GM10847 (cell line): ENCODE results near the gene RBM4B.

ENCODE experiments used
- POLR2A ChIP-seq: IDR thresholded peaks from 2 replicates; pipeline ENCODE4 v1.6.1; 2011; ENCODE audit not compliant: insufficient read length; ENCODE audit errors: extremely low read depth

Gene RBM4B

DNA sequence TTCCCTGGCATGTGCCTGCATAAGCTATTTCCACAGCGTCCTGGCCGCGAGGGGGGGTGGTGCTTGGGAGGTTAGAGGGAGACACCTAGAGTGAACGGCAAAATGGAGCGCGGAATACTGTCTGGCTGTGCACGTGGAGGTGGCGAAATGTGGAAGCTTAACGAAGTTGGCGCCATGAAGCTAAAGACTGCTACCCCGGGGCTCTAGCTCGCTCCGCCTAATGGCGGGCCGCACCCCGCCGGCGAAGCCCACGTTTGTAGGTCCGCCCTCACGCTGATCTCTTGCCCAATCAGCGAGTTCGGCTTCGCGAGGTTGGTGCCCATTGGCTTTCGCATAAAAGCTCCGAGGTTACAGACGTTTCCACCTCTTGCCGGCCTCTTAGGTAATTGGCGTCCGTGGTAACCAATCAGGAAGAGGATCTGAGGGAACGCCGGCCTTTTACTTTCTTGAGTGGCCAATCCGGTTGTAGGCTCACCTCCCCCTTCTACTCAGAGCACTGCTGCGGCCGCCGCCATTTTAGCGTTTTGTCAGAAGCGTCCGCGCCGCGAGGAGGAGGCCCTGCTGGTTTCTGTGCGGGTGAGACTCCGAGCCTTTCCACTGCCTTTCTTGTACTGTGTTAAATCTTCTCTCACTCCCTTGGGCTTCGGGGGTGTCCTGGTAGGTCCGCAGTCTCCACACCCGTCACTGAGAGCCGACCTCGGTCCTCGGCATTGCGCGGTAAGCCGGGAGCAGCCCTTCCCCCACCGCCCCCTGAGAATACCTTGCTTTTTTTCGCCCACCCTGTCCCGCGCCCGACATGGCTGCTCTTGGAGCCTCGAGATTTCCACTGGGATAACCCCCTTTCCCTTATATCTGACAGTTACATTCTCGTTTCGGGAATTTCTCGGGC is 39.3 kb downstream of the RBM4B start, which contains the start of gene RBM4:
Gene RBM4 (plus strand): TSS at position 527 of the 889 bp plus-strand sequence. CDS start 1,009 bp downstream, outside the sequence.
- peak; percentile 71 for TF ChIP-seq POLR2A

GRCh38 chr11:66637557-66638176 is 40.0 kb downstream of the RBM4B start:
- no peak for TF ChIP-seq POLR2A

GRCh38 chr11:66636411-66636810 is 41.3 kb downstream of the RBM4B start:
- no peak for TF ChIP-seq POLR2A

DNA sequence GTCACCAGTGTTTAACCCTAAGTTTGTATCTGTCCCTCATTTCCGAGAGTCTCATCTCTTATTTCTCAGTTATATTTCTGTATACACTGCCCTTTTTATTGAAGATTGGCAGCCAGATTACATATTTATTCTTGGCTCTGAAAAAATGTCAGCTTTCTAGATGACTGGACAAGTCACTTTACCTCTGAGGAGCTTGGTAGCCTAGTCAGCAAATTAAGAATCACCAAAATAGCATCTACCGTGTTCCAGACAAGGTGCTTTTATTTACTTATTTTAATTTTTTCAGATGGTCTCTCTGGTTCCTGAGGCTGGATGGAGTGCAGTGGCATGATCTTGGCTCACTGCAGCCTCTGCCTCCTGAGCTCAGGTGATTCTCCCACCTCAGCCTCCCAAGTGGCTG is 44.7 kb downstream of the RBM4B start:
- TF ChIP-seq POLR2A = no peak

DNA sequence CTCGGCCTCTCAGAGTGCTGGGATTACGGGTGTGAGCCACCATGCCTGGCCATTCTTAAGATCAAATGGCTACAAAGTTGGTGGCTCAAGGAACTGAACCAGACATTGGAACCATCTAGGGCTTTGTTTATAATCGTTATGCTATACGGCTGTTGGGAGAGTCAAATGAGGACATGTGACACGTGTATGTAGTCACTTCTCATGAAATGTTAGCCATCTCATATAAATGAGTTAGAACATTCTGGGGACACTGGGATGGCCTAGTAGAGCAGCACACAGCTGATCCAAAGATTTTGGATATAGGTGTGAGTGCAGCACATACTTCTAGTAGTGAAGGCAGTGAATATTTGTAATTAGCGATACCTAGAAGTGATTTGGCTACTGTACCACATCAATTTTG is 45.8 kb downstream of the RBM4B start:
- no peak for TF ChIP-seq POLR2A

GRCh38 chr11:66629356-66629755 is 48.3 kb downstream of the RBM4B start:
- no peak for TF ChIP-seq POLR2A

DNA sequence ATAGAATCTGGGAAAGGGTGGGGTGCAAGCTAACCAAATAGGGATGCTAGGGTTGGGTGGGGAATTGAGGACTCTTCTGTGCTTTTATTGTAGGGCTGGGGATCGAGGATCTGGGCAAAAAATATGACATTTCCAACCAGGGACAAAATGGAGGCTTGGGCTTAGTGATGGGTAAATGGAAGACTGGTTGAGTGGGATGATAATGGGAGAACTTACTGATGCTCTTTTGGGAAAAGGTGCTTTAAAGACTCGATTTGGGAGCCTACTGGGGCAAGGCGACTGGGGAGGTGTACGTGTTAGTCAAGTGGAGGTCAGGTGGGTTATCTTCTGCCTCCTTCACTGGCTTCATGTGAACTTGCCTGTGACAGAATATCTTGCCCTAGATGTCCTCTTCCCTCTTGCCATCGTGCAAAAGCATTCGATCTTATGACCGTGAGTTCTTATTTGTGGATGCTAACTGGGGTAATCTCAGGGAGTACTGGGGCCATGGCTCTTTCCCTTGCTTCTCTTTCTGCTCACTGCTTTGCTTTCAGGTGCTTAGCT is 49.6 kb downstream of the RBM4B start:
- TF ChIP-seq POLR2A = no peak

DNA sequence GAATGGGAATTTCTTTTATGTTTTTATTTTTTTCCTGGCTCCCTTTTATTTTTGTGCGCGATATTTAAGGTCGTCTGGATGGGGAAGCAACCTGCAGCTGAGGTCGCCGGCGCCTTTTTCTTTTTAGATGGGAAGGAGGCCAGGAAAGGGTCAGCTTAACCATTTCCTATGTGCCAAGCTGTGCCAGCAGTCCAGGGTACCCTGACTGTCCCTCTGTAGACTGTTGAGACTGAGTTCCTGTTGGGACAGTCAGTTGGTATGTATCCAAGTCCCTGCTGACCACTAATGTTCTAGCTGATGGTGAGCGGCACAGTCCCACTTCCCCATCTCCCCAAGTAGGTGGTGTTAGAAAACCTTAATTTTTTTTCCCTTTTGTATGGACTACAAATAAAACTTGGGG is 50.8 kb downstream of the RBM4B start:
- no peak for TF ChIP-seq POLR2A

DNA sequence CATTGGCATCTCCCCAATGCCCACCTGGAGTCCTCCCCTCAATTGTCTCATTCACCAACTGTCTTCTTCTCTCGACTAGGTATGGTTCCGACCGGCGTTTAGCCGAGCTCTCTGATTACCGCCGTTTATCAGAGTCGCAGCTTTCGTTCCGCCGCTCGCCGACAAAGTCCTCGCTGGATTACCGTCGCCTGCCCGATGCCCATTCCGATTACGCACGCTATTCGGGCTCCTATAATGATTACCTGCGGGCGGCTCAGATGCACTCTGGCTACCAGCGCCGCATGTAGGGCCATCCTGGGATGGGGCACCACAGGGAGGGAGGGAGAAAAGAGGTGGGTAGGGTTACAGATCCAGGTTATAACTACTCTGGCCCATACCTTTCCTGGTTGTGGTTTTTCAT is 51.3 kb downstream of the RBM4B start:
- TF ChIP-seq POLR2A = no peak

- TF ChIP-seq POLR2A = no peak
These were observed 51.9 kb downstream of the RBM4B start for GRCh38 chr11:66625752-66626149.

DNA sequence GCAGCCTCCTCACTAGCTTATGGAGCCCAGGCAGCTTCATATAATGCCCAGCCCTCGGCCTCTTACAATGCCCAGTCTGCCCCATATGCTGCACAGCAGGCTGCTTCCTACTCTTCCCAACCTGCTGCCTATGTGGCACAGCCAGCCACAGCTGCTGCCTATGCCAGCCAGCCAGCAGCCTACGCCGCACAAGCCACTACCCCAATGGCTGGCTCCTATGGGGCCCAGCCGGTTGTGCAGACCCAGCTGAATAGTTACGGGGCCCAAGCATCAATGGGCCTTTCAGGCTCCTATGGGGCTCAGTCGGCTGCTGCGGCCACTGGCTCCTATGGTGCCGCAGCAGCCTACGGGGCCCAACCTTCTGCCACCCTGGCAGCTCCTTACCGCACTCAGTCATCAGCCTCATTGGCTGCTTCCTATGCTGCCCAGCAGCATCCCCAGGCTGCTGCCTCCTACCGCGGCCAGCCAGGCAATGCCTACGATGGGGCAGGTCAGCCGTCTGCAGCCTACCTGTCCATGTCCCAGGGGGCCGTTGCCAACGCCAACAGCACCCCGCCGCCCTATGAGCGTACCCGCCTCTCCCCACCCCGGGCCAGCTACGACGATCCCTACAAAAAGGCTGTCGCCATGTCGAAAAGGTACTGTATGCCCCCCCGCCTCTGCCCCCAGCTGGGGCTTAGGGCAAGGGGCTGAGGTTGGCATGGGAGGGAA is 52.5 kb downstream of the RBM4B start:
- TF ChIP-seq POLR2A = no peak

DNA sequence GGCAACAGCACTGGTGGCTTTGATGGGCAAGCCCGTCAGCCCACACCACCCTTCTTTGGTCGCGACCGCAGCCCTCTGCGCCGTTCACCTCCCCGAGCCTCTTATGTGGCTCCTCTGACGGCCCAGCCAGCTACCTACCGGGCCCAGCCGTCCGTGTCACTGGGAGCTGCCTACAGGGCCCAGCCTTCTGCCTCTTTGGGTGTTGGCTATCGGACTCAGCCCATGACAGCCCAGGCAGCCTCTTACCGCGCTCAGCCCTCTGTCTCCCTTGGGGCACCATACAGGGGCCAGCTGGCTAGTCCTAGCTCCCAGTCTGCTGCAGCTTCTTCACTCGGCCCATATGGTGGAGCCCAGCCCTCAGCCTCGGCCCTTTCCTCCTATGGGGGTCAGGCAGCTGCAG is 53.2 kb downstream of the RBM4B start:
- no peak for TF ChIP-seq POLR2A

GRCh38 chr11:66619080-66619554 is 58.6 kb downstream of the RBM4B start:
- no peak for TF ChIP-seq POLR2A

- TF ChIP-seq POLR2A = no peak
These were observed 60.4 kb downstream of the RBM4B start for GRCh38 chr11:66617155-66617834.
